ENCODE measurements around the gene ITGAE. TPM values are rescaled to one million over a fixed set of nuclear protein-coding genes. Genes with fewer than 3 reads are reported as not detected.

ITGAE gene
- total RNA-seq, 2 donors from 2014 or later: 16.2 to 27.6 TPM

DNA sequence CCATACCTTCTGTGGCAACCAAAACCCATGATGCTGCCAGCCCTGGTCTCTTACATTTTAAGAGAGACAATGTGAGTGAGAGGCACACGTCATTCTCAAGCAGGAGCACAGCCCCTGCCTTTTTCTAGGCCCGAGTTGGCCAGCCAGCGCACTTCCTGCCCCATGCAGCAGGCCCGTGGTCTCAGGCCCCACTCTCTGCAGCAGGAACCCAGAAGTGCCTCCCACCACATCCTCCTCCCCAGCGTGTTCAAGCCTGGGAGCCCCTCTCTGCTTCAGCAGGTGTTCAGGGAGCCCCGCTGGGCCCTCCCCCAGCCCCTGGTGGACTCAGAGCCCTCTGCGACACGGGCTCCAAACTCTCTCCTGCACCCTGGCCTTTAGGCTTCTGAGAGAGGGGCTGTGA lies 30.5 kb downstream of the ITGAE start:
- 74% methylated on average over 8 of the region's 8 CpGs for WGBS
- H3K27me3 ChIP-seq (replicated peaks; ENCODE audit: insufficient read depth): no peaks in the 10 kb centered on the region
- no peak for DNase-seq (ENCODE audit: low spot score)
- H3K36me3 ChIP-seq: no peaks in the 10 kb centered on the region
- H3K4me1 ChIP-seq (replicated peaks): no peaks in the 10 kb centered on the region
- TF ChIP-seq POLR2AphosphoS5 (IDR thresholded peaks at IDR 0.05) (no peak), POLR2A (IDR thresholded peaks at IDR 0.05) (no peak), CTCF (IDR thresholded peaks at IDR 0.05) (no peak)
- H3K9me3 ChIP-seq: no peaks in the 10 kb centered on the region
- no peak overlapping the region for H3K27ac ChIP-seq
- intact Hi-C loops (cut with DNase I): no loop called here
- H3K4me3 ChIP-seq: no peak overlapping the region

GRCh38 chr17:3768769-3769168 lies 32.2 kb downstream of the ITGAE start:
- TF ChIP-seq POLR2AphosphoS5 (IDR thresholded peaks at IDR 0.05): no peak
- no peak for TF ChIP-seq POLR2A (IDR thresholded peaks at IDR 0.05)
- no peak for TF ChIP-seq CTCF (IDR thresholded peaks at IDR 0.05)

GRCh38 chr17:3768341-3768740 lies 32.6 kb downstream of the ITGAE start:
- 88% methylated on average over 9 of the region's 9 CpGs for WGBS
- DNase-seq (ENCODE audit: low spot score): no peak
- H3K4me1 ChIP-seq (replicated peaks): no peaks in the 10 kb centered on the region
- no peak overlapping the region for H3K4me3 ChIP-seq
- intact Hi-C loops (cut with DNase I): no loop called here
- TF ChIP-seq POLR2A (IDR thresholded peaks at IDR 0.05) (no peak), CTCF (IDR thresholded peaks at IDR 0.05) (no peak), POLR2AphosphoS5 (IDR thresholded peaks at IDR 0.05) (no peak)
- no peaks in the 10 kb centered on the region for H3K36me3 ChIP-seq
- H3K27me3 ChIP-seq (replicated peaks; ENCODE audit: insufficient read depth): no peaks in the 10 kb centered on the region
- H3K9me3 ChIP-seq: no peaks in the 10 kb centered on the region
- H3K27ac ChIP-seq: no peak overlapping the region

More at GRCh38 chr17:3768769-3769168, 32.2 kb downstream of the ITGAE start:
- H3K27me3 ChIP-seq (replicated peaks; ENCODE audit: insufficient read depth): no peaks in the 10 kb centered on the region
- 48% methylated on average over 8 of the region's 8 CpGs for WGBS
- H3K9me3 ChIP-seq: no peaks in the 10 kb centered on the region
- intact Hi-C loops (cut with DNase I): no loop called here
- no peak overlapping the region for H3K4me3 ChIP-seq
- no peak for DNase-seq (ENCODE audit: low spot score)
- H3K36me3 ChIP-seq: no peaks in the 10 kb centered on the region
- no peak overlapping the region for H3K27ac ChIP-seq
- no peaks in the 10 kb centered on the region for H3K4me1 ChIP-seq (replicated peaks)

DNA sequence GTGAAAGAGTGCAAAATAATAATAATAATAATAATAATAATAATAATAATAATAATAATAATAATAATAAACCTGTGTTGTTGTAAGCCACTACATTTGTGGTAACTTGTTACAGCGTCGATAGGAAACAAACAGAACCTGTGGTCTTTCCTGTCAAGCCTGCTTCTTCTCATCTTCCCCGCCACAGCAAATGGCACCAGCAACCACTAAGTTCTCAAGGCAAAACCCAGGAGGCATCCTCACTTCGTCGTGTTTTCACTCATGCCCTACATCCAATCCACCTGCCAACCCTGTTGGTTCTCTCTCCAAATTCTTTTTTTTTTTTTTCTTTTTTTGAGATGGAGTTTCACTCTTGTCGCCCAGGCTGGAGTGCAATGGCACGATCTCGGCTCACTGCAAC lies 34.2 kb downstream of the ITGAE start:
- WGBS: 89% methylated on average over 8 of the region's 8 CpGs
- TF ChIP-seq CTCF (IDR thresholded peaks at IDR 0.05) (no peak), POLR2AphosphoS5 (IDR thresholded peaks at IDR 0.05) (no peak), POLR2A (IDR thresholded peaks at IDR 0.05) (no peak)
- no peaks in the 10 kb centered on the region for H3K4me1 ChIP-seq (replicated peaks)
- no peak for DNase-seq (ENCODE audit: low spot score)
- no peak overlapping the region for H3K27ac ChIP-seq
- intact Hi-C loops (cut with DNase I): no loop called here
- no peak overlapping the region for H3K4me3 ChIP-seq
- H3K27me3 ChIP-seq (replicated peaks; ENCODE audit: insufficient read depth): no peaks in the 10 kb centered on the region
- H3K36me3 ChIP-seq: no peaks in the 10 kb centered on the region
- H3K9me3 ChIP-seq: no peaks in the 10 kb centered on the region

DNA sequence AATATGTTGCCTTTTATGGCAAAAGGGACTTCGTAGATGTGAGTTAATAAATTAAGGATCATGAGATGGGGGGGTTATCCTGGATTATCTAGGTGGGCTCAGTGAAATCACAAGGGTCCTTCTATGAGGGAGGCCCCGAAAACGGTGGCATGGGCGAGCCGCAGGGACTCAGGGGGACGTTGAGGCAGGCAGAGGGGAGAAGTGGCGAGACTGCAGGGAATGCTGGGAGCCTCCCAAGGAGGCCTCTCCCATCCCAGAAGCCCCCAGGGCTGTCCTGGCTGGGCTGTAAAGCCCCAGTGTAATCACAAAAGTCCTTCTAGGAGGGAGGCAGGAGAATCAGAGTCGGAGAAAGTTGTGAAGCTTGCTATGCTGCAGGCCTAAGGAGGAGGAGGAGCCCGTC lies 35.0 kb downstream of the ITGAE start:
- DNase-seq (ENCODE audit: low spot score): no peak
- WGBS: 91% methylated on average over 9 of the region's 9 CpGs
- intact Hi-C loops (cut with DNase I): no loop called here
- no peaks in the 10 kb centered on the region for H3K36me3 ChIP-seq
- TF ChIP-seq CTCF (IDR thresholded peaks at IDR 0.05) (no peak), POLR2A (IDR thresholded peaks at IDR 0.05) (no peak), POLR2AphosphoS5 (IDR thresholded peaks at IDR 0.05) (no peak)
- no peaks in the 10 kb centered on the region for H3K27me3 ChIP-seq (replicated peaks; ENCODE audit: insufficient read depth)
- H3K9me3 ChIP-seq: no peaks in the 10 kb centered on the region
- no peaks in the 10 kb centered on the region for H3K4me1 ChIP-seq (replicated peaks)
- H3K4me3 ChIP-seq: no peak overlapping the region
- no peak overlapping the region for H3K27ac ChIP-seq

Data from prostate gland (tissue), 2 donors.